Activated naive CD8-positive, alpha-beta T cell treated with anti-CD3 and anti-CD28 coated beads, Interleukin-2, amount 10 ng/mL, durations not matched to agents 7 days and 5 days (primary cell): ENCODE data around the gene PRKG1. TPM values are rescaled to one million over a fixed set of nuclear protein-coding genes. Genes with fewer than 3 reads are reported as not detected.

Source experiments
- ATAC-seq: fragments of 150-1000 bp; cut with Tn5 transposase; one replicate; pipeline ENCODE4 v1.10.0; 2021; ENCODE audit warnings: low read depth, moderate library complexity
- POLR2A ChIA-PET: fragments of 350-600 bp; sonication (Branson Sonifier 250); formaldehyde crosslinking; loops from one replicate; lab custom pipeline; 2021; ENCODE audit warnings: antibody characterized with exemption; lab: Charles Lee
- DNase-seq: peaks from one replicate; pipeline ENCODE4 v3.0.0; 2021
- H3K27ac Mint-ChIP-seq: one replicate; pipeline ENCODE4 v1.8.0; 2022; ENCODE audit warnings: mild to moderate bottlenecking, mixed read lengths
- H3K27me3 Mint-ChIP-seq: one replicate; pipeline ENCODE4 v1.8.0; 2022; ENCODE audit warnings: mild to moderate bottlenecking, moderate library complexity, mixed read lengths
- H3K36me3 Mint-ChIP-seq: one replicate; pipeline ENCODE4 v1.8.0; 2021; ENCODE audit warnings: mild to moderate bottlenecking, mixed read lengths
- H3K4me1 Mint-ChIP-seq: one replicate; pipeline ENCODE4 v1.8.0; 2021; ENCODE audit warnings: mixed read lengths
- H3K4me3 Mint-ChIP-seq: one replicate; pipeline ENCODE4 v1.8.0; 2022; ENCODE audit warnings: mild to moderate bottlenecking, moderate library complexity, mixed read lengths
- H3K9me3 Mint-ChIP-seq: one replicate; pipeline ENCODE4 v1.8.0; 2021; ENCODE audit warnings: mixed read lengths
- total RNA-seq, 2 experiments: library from RNA; stranded (reverse); gene quantifications; one replicate each; pipeline ENCODE4 v1.2.3, GENCODE V29; 2021

PRKG1 gene
- total RNA-seq, 2 experiments from 2014 or later, result not detected

DNA sequence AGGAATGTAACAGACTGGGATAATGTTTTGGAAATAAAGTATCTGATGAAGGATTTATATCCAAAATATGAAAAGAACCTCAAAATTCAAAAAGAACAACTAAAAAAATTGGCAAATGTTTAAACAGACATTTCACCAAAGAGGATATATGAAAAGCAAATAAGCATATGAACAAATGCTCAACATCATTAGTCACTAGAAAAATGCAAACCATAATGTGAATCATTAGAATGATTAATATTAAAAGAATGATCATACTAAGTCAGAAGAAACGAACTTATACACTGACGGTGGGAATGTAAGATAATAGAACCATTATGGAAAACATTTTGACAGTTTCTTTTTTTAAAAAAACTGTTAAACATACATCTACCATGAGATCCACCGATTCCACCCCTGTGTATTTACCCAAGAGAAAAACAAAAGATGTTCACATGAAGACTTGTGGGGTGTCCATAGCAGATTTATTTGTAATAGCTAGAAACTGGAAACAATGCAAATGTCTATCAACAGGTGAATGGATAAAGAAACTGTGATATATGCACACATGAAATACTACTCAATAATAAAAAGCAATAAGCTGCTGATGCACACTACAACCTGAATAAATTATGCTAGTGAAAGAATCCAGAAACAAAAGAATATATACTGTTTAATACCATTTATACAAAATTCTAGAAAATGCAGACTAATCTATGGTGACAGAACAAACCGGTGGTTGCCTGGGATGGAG, 35.7 kb downstream of the PRKG1 start:
- H3K27me3 Mint-ChIP-seq, result no peaks in the 10 kb centered on the region
- H3K4me3 Mint-ChIP-seq, result no peak overlapping the region
- DNase-seq (no peak), ATAC-seq (no peak)
- H3K27ac Mint-ChIP-seq, result no peak overlapping the region
- H3K36me3 Mint-ChIP-seq, result no peaks in the 10 kb centered on the region
- H3K9me3 Mint-ChIP-seq, result no peaks in the 10 kb centered on the region
- POLR2A ChIA-PET, result no interaction called here
- no peaks in the 10 kb centered on the region for H3K4me1 Mint-ChIP-seq

DNA sequence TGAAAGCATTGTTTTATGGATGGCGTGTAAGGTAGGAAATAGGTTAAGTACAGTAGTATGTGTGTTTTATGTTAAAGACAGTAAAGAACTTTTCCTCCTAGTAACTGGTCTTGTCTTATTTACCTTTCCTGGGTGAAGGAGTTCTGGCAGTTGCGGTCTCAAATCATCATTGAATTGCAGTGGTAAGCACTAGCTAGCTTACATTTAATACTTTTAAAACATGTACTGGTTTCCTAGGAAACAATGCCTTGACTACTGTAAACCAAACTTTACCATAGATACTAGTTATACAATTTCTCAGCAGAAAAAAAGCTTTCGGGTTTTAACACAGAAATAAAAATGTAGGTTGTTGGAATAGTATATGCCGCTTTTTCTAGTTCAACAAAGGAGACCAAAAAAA, 37.7 kb downstream of the PRKG1 start:
- ATAC-seq (no peak), DNase-seq (no peak)
- Mint-ChIP-seq H3K27ac (no peak overlapping the region), H3K4me3 (no peak overlapping the region), H3K36me3 (no peaks in the 10 kb centered on the region), H3K9me3 (no peaks in the 10 kb centered on the region), H3K4me1 (no peaks in the 10 kb centered on the region), H3K27me3 (no peaks in the 10 kb centered on the region)
- POLR2A ChIA-PET, result no interaction called here

DNA sequence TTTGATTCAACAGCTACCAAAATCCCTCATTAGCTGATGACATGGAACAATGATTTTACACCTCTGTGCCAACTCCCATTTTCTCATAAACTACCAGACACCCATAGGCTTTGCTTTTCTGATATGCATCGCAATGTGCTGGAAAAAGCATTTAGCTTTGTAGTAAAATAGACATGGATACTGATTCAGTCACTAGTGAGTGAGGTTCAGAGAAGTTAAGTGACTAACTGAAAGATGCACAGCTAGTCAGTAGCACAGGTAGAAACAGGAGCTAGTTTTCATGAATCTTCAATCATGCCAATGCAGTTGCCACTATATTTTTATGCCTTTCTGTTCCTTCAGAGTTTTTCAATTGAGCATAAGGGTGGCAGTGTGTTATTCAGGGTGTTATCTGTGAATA, 38.7 kb downstream of the PRKG1 start:
- H3K9me3 Mint-ChIP-seq, result no peaks in the 10 kb centered on the region
- no peak overlapping the region for H3K27ac Mint-ChIP-seq
- DNase-seq (no peak), ATAC-seq (no peak)
- no peak overlapping the region for H3K4me3 Mint-ChIP-seq
- POLR2A ChIA-PET, result no interaction called here
- no peaks in the 10 kb centered on the region for H3K27me3 Mint-ChIP-seq
- no peaks in the 10 kb centered on the region for H3K36me3 Mint-ChIP-seq
- no peaks in the 10 kb centered on the region for H3K4me1 Mint-ChIP-seq

DNA sequence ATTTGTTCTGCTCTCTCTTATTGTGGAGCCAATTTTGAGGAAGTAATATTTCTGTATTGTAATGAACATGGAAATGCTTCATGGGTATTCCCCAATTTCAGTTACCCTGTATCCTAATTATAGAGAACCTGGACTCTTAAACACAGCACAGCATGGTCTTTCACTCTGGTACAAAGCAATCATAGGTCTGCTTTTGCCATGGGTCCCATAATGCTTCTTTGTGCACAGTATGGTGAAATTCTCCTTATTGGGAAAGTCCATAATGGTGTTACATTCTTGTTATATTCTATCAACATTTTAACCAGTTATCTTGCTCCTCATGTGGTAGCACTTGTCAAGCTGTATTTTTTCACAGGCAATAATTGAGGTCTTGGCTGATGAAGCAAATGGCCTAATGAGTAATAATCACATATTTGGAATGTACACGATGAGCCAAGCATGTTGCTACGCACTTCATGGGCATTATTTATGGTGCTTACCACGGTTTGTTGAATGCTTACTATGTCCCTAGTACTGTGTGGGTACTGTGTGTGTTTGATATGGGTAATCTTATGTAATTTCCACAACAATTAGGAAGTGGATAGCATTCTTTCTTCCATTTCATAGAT, 42.9 kb downstream of the PRKG1 start:
- Mint-ChIP-seq H3K27me3 (no peaks in the 10 kb centered on the region), H3K4me1 (no peaks in the 10 kb centered on the region), H3K27ac (no peak overlapping the region), H3K9me3 (no peaks in the 10 kb centered on the region), H3K36me3 (no peaks in the 10 kb centered on the region), H3K4me3 (no peak overlapping the region)
- ATAC-seq (no peak), DNase-seq (no peak)
- POLR2A ChIA-PET, result no interaction called here

DNA sequence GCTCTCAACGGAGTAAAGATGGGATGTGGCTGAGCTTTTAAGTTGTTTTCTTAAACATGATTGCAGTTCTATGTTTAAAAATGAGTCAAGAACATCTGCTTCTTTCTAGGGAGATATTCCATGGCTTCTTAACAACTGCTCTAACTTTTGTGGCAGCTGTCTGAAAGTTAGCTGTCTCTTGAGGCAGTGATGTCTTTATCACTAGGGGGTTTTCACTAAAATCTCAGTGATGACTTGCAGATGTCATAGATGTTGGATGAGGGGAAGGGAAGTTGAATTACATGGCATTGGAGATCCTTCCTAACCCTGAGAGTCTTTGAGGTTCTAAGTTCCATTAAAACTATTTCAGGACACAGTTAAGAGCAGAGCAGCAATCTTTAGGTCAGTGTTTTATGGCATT, 43.5 kb downstream of the PRKG1 start:
- H3K27ac Mint-ChIP-seq, result no peak overlapping the region
- DNase-seq, result no peak
- H3K27me3 Mint-ChIP-seq, result no peaks in the 10 kb centered on the region
- ATAC-seq, result no peak
- no peaks in the 10 kb centered on the region for H3K9me3 Mint-ChIP-seq
- no peak overlapping the region for H3K4me3 Mint-ChIP-seq
- POLR2A ChIA-PET, result no interaction called here
- H3K4me1 Mint-ChIP-seq, result no peaks in the 10 kb centered on the region
- no peaks in the 10 kb centered on the region for H3K36me3 Mint-ChIP-seq

DNA sequence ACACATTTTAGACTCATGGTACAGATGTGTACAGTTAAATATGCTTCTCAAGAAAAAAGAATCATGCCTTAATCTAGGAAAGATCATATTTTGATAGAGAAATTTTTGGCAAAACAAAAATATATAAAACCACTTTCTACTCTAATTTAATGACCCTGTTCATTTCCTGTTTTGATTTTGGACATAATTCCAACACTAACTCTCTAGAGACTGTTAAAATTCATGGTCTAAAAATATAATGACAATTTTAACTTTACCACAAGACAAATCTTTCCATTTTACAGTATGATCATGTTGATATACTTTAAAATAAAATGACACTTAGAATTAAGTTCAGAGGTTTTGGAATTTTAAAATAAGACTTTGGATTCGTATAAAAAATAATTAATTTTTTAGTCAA, 45.2 kb downstream of the PRKG1 start:
- Mint-ChIP-seq H3K9me3 (no peaks in the 10 kb centered on the region), H3K4me1 (no peaks in the 10 kb centered on the region), H3K36me3 (no peaks in the 10 kb centered on the region), H3K4me3 (no peak overlapping the region), H3K27me3 (no peaks in the 10 kb centered on the region), H3K27ac (no peak overlapping the region)
- DNase-seq, result no peak
- no peak for ATAC-seq
- POLR2A ChIA-PET, result no interaction called here

DNA sequence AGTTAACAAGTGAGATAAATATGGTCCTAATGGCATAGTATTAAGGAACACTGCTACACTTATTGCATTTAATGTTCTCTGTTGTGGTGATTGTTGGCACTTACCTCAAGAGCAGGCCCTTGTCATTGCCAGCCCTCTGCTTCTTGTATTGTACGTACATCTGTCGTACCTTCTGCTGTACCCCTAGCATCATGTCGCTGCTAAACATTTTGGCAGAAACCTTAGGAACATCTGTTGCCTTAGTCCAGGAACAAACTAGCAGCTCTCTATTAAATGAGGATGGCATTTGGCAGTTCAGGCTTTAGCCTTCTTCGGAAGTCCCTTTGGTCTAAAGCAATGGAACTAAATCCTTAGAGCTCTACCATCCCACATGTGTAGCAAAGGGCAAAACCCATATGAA, 47.6 kb downstream of the PRKG1 start:
- Mint-ChIP-seq H3K4me3 (no peak overlapping the region), H3K36me3 (no peaks in the 10 kb centered on the region), H3K27me3 (no peaks in the 10 kb centered on the region), H3K4me1 (no peaks in the 10 kb centered on the region), H3K9me3 (no peaks in the 10 kb centered on the region), H3K27ac (no peak overlapping the region)
- no peak for DNase-seq
- ATAC-seq, result no peak
- POLR2A ChIA-PET, result no interaction called here

DNA sequence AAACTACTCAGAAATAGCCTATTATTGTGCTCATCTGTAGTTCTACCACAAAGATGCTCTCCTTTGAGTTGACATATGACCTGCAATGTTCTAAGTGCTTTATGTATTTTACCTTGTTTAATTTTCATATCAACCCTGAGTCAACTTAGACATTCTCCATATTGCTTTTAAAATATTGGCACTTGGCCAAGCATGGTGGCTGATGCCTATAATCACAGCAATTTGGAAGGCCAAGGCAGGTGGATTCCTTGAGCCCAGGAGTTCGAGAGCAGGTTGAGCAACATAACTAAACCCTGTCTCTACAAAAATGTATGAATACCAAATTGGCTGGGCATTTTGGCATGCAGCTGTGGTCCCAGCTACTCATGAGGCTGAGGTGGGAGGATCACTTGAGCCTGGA, 50.6 kb downstream of the PRKG1 start:
- no peaks in the 10 kb centered on the region for H3K9me3 Mint-ChIP-seq
- H3K27ac Mint-ChIP-seq, result no peak overlapping the region
- no peak overlapping the region for H3K4me3 Mint-ChIP-seq
- H3K4me1 Mint-ChIP-seq, result no peaks in the 10 kb centered on the region
- POLR2A ChIA-PET, result no interaction called here
- DNase-seq (no peak), ATAC-seq (no peak)
- H3K27me3 Mint-ChIP-seq, result no peaks in the 10 kb centered on the region
- H3K36me3 Mint-ChIP-seq, result no peaks in the 10 kb centered on the region

DNA sequence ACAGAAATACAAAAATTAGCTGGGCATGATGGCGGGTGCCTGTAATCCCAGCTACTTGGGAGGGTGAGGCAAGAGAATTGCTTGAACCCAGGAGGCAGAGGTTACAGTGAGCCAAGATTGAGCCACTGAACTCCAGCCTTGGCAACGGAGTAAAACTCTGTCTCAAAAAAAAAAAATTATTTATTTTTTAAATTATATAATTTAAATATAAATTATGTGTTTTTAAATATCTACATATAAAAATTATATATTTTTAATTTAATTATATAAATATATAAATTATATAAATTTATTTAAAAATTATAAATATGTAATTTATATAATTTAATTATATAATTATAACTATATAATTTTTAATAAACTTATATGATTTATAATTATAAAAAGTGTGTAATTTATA, 51.2 kb downstream of the PRKG1 start:
- Mint-ChIP-seq H3K27ac (no peak overlapping the region), H3K27me3 (no peaks in the 10 kb centered on the region), H3K36me3 (no peaks in the 10 kb centered on the region), H3K9me3 (no peaks in the 10 kb centered on the region), H3K4me3 (no peak overlapping the region), H3K4me1 (no peaks in the 10 kb centered on the region)
- POLR2A ChIA-PET, result no interaction called here
- ATAC-seq, result no peak
- DNase-seq, result no peak

DNA sequence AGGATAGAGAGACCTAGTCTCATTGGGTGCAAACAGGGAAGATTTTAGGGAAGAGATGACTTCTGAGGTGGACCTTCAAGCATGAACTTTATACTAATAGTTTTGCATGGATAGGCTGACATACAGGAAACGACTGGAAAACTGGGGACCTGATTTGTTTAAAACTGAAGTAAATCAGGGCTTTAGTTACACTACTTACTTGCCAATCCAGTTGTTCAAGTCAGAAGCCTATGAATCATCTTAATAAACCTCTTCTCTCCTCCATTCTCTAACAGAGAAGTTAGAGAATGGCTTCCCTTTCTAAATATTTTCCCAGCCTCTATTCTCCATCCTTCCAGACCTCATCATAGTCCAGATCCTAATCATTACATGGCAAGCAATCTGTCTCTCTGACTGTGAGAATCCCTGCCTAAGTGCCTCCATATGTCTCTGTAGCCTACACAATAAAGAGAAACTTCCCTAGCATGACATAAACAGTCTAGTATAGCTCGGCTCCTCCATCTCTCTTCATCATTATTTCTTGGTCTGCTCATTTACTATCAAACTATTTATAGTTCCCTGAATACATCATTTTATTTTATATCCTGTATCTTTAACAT, 55.8 kb downstream of the PRKG1 start:
- Mint-ChIP-seq H3K9me3 (no peaks in the 10 kb centered on the region), H3K27ac (no peak overlapping the region), H3K4me1 (no peaks in the 10 kb centered on the region), H3K36me3 (no peaks in the 10 kb centered on the region), H3K27me3 (no peaks in the 10 kb centered on the region), H3K4me3 (no peak overlapping the region)
- POLR2A ChIA-PET, result no interaction called here
- ATAC-seq (no peak), DNase-seq (no peak)

DNA sequence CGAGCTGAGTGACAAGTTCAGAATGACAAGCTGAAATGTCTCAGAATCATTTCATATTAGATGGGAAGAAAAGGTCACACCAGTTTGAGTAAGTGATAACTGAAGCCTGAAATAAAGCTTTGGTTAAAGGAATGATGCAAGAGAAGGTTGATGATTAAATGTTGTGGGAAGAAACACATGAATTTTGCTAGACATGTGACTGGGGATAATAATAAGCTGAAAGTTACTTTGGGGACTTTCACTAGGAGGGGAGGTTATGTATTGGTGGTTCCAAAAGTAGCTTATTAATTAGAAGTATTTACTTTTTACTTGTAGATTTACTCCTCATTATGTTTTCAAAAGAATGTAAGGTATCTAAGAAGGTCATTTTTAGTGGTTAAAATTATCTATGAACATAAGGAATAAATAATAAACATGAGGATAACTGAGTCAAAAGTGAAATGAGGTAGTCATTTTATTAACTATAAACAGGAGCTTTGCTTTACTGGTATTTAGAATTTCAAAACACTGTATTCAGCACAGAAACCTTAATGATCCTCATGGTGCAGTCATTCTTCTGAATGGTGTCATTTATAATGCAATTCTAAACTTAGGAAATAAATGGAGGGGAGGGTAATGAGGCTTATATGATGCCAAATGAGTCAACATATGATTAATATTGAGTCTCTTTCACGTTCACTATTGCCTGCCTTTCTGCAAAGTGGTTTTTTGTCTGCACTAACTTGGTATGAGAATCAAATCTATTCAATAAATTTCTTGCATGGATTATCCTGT, 63.7 kb downstream of the PRKG1 start:
- no peaks in the 10 kb centered on the region for H3K9me3 Mint-ChIP-seq
- ATAC-seq, result no peak
- H3K27ac Mint-ChIP-seq, result no peak overlapping the region
- H3K4me3 Mint-ChIP-seq, result no peak overlapping the region
- no peak for DNase-seq
- POLR2A ChIA-PET, result no interaction called here
- no peaks in the 10 kb centered on the region for H3K4me1 Mint-ChIP-seq
- H3K27me3 Mint-ChIP-seq, result no peaks in the 10 kb centered on the region
- no peaks in the 10 kb centered on the region for H3K36me3 Mint-ChIP-seq

DNA sequence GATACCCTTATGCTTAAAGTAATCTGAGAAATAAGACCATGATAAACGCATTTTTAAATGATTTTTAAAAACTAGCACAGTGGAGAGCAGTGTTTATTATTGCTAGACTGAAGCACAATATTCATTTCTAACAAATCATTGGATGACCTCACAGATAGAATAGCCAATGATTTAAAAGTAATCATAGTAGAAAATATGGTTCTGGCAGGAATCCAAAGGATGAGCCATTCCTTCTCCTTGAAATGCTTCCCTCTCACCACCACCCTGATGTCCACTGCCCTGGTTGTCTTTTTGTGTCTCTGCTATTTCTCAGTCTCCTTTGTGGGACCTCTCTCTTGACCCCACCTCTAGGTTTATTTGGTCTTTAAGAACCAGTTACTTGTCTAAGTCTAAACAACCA, 64.9 kb downstream of the PRKG1 start:
- Mint-ChIP-seq H3K9me3 (no peaks in the 10 kb centered on the region), H3K4me1 (no peaks in the 10 kb centered on the region), H3K27ac (no peak overlapping the region), H3K27me3 (no peaks in the 10 kb centered on the region), H3K4me3 (no peak overlapping the region), H3K36me3 (no peaks in the 10 kb centered on the region)
- POLR2A ChIA-PET, result no interaction called here
- no peak for ATAC-seq
- no peak for DNase-seq

DNA sequence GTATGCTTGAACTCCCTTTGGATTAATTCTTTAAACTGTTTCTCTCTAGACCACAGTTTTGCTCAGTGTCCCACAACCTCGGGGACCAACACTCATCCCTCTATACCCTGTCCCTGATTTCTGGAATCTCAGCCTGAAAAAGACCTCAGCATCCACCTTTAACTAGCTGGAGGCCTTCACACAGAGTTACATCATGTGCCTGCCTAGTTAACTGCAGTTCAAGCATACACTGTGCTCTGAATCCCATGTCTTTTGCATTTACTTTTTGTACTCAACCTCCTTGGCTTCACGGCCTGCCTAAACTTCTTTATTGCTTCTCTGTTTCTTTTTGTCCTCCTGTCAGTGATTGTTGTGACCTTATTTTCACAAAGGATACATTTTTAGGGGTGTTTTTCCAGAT, 66.7 kb downstream of the PRKG1 start:
- POLR2A ChIA-PET, result no interaction called here
- no peak overlapping the region for H3K4me3 Mint-ChIP-seq
- H3K9me3 Mint-ChIP-seq, result no peaks in the 10 kb centered on the region
- no peaks in the 10 kb centered on the region for H3K36me3 Mint-ChIP-seq
- ATAC-seq, result no peak
- no peak for DNase-seq
- H3K27ac Mint-ChIP-seq, result no peak overlapping the region
- no peaks in the 10 kb centered on the region for H3K27me3 Mint-ChIP-seq
- H3K4me1 Mint-ChIP-seq, result no peaks in the 10 kb centered on the region
